ENCODE results near the gene RSPO3.

RSPO3 gene

GRCh38 chr6:127114214-127114760 is 4.2 kb upstream of the RSPO3 start:
- DNase-seq, result no peak

GRCh38 chr6:127115084-127115655 is 3.3 kb upstream of the RSPO3 start:
- DNase-seq, result no peak

- no peak for DNase-seq
Observed at GRCh38 chr6:127115746-127116145, 2.7 kb upstream of the RSPO3 start.

- no peak for DNase-seq
Observed at GRCh38 chr6:127117979-127118297, 533 bp upstream of the RSPO3 start.

GRCh38 chr6:127119102-127120022 is 891 bp downstream of the RSPO3 start:
- DNase-seq, result peak in 1 of 2 experiments; percentile 7

GRCh38 chr6:127120023-127120786 is 1.7 kb downstream of the RSPO3 start:
- DNase-seq, result no peak

- peak; percentile 33 to 66 for DNase-seq
Observed at GRCh38 chr6:127120787-127121636, 2.5 kb downstream of the RSPO3 start.

GRCh38 chr6:127121637-127121960 is 3.1 kb downstream of the RSPO3 start:
- DNase-seq, result no peak

GRCh38 chr6:127124172-127124571 is 5.7 kb downstream of the RSPO3 start:
- DNase-seq, result no peak

GRCh38 chr6:127124680-127125079 is 6.2 kb downstream of the RSPO3 start:
- no peak for DNase-seq

GRCh38 chr6:127128066-127128465 is 9.6 kb downstream of the RSPO3 start:
- DNase-seq, result no peak

GRCh38 chr6:127129251-127129650 is 10.8 kb downstream of the RSPO3 start:
- DNase-seq, result no peak

GRCh38 chr6:127131275-127131674 is 12.8 kb downstream of the RSPO3 start:
- no peak for DNase-seq

GRCh38 chr6:127131772-127132376 is 13.4 kb downstream of the RSPO3 start:
- DNase-seq, result no peak

GRCh38 chr6:127134136-127134535 is 15.7 kb downstream of the RSPO3 start:
- DNase-seq, result no peak

- no peak for DNase-seq
Observed at GRCh38 chr6:127136786-127137185, 18.3 kb downstream of the RSPO3 start.

GRCh38 chr6:127146932-127147331 is 28.5 kb downstream of the RSPO3 start:
- DNase-seq, result no peak

- no peak for DNase-seq
Observed at GRCh38 chr6:127147534-127147933, 29.1 kb downstream of the RSPO3 start.

GRCh38 chr6:127148511-127148910 is 30.0 kb downstream of the RSPO3 start:
- no peak for DNase-seq

GRCh38 chr6:127154509-127154908 is 36.0 kb downstream of the RSPO3 start:
- DNase-seq, result no peak

GRCh38 chr6:127160484-127160883 is 42.0 kb downstream of the RSPO3 start:
- DNase-seq, result no peak

GRCh38 chr6:127162836-127163235 is 44.4 kb downstream of the RSPO3 start:
- no peak for DNase-seq
